KMS-11 (cell line): ENCODE results near the gene STIL.

ENCODE experiments used
- H2AFZ ChIP-seq: fragments of 200-600 bp; sonication (generic); 2 replicates; pipeline ENCODE4 v1.6.1; 2016; ENCODE audit warnings: antibody characterized with exemption, mixed run types, low read depth
- H3K27ac ChIP-seq: fragments of 200-600 bp; sonication (generic); 2 replicates; pipeline ENCODE4 v1.6.1; 2016; ENCODE audit warnings: mild to moderate bottlenecking, mixed run types
- H3K27me3 ChIP-seq: fragments of 200-600 bp; sonication (generic); 2 replicates; pipeline ENCODE4 v1.6.1; 2017; ENCODE audit warnings: mild to moderate bottlenecking, low read depth, mixed run types, moderate library complexity; ENCODE audit not compliant: insufficient read depth
- H3K36me3 ChIP-seq: fragments of 200-600 bp; sonication (generic); 2 replicates; pipeline ENCODE4 v1.6.1; 2017; ENCODE audit warnings: mild to moderate bottlenecking, mixed run types; ENCODE audit not compliant: insufficient read depth
- H3K4me1 ChIP-seq: fragments of 200-600 bp; sonication (generic); 2 replicates; pipeline ENCODE4 v1.6.1; 2016; ENCODE audit warnings: mild to moderate bottlenecking, low read depth, mixed run types; ENCODE audit not compliant: poor library complexity, severe bottlenecking
- H3K4me2 ChIP-seq: fragments of 200-600 bp; sonication (generic); 2 replicates; pipeline ENCODE4 v1.7.0; 2016; ENCODE audit warnings: mild to moderate bottlenecking, mixed run types
- H3K4me3 ChIP-seq: fragments of 200-600 bp; sonication (generic); IDR thresholded peaks from 2 replicates; pipeline ENCODE4 v1.6.1; 2017; ENCODE audit warnings: low read depth, low read length, mixed read lengths; ENCODE audit not compliant: insufficient read depth
- H3K79me2 ChIP-seq: fragments of 200-600 bp; sonication (generic); 2 replicates; pipeline ENCODE4 v1.6.1; 2016; ENCODE audit warnings: low read depth, mixed run types; ENCODE audit not compliant: insufficient read depth
- H3K9ac ChIP-seq: fragments of 200-600 bp; sonication (generic); 2 replicates; pipeline ENCODE4 v1.6.1; 2016; ENCODE audit warnings: mild to moderate bottlenecking, mixed run types
- H4K20me1 ChIP-seq: fragments of 200-600 bp; sonication (generic); 2 replicates; pipeline ENCODE4 v1.6.1; 2016; ENCODE audit warnings: mild to moderate bottlenecking, mixed run types; ENCODE audit not compliant: insufficient read depth
- TF ChIP-seq, protein P1 (sequence below): fragments of 200-600 bp; sonication (generic); conservative IDR thresholded peaks from 2 replicates; pipeline ENCODE4 v1.6.1; 2017; ENCODE audit warnings: low read depth, mild to moderate bottlenecking, antibody characterized with exemption, low read length, moderate library complexity, mixed read lengths

STIL gene

GRCh38 chr1:47317841-47318240, 3.9 kb upstream of the STIL start:
- no peak overlapping the region for H3K27ac ChIP-seq
- H3K4me2 ChIP-seq, result no peak overlapping the region
- H2AFZ ChIP-seq, result no peak overlapping the region
- H3K4me3 ChIP-seq, result no peak overlapping the region
- peaks cover 11% of the 10 kb centered on the region for H3K79me2 ChIP-seq
- H3K4me1 ChIP-seq, result peaks cover 3% of the 10 kb centered on the region
- no peaks in the 10 kb centered on the region for H3K36me3 ChIP-seq
- no peaks in the 10 kb centered on the region for H3K27me3 ChIP-seq
- no peak overlapping the region for H3K9ac ChIP-seq
- no peaks in the 10 kb centered on the region for H4K20me1 ChIP-seq
- TF ChIP-seq, protein P1, sequence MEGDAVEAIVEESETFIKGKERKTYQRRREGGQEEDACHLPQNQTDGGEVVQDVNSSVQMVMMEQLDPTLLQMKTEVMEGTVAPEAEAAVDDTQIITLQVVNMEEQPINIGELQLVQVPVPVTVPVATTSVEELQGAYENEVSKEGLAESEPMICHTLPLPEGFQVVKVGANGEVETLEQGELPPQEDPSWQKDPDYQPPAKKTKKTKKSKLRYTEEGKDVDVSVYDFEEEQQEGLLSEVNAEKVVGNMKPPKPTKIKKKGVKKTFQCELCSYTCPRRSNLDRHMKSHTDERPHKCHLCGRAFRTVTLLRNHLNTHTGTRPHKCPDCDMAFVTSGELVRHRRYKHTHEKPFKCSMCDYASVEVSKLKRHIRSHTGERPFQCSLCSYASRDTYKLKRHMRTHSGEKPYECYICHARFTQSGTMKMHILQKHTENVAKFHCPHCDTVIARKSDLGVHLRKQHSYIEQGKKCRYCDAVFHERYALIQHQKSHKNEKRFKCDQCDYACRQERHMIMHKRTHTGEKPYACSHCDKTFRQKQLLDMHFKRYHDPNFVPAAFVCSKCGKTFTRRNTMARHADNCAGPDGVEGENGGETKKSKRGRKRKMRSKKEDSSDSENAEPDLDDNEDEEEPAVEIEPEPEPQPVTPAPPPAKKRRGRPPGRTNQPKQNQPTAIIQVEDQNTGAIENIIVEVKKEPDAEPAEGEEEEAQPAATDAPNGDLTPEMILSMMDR, result no peak

DNA sequence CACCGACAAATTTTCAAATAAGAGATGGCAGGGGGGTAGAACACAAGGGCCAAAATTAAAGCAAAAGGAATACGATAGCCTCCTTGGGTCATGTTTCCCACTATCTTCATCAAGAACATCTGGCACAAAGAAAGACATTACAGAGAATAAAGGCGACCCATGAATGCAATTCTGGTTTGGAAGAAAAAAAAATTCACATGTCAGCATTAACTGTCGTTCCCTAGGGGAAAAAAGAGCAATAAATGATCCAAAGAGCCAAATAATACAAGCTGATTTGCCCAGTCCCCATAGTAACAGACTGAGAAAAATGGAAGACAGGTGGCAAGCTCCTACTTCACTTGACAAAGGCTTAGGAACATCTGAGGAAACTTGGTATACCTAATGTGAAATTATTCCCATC, 4.5 kb downstream of the STIL start:
- H3K4me1 ChIP-seq, result peaks cover 12% of the 10 kb centered on the region
- no peak overlapping the region for H2AFZ ChIP-seq
- TF ChIP-seq, protein P1, result no peak
- H3K4me2 ChIP-seq, result no peak overlapping the region
- H3K4me3 ChIP-seq, result no peak overlapping the region
- H3K27ac ChIP-seq, result no peak overlapping the region
- H3K9ac ChIP-seq, result no peak overlapping the region
- no peaks in the 10 kb centered on the region for H4K20me1 ChIP-seq
- H3K36me3 ChIP-seq, result peaks cover 4% of the 10 kb centered on the region; the same call in 1 of the 2 replicates
- H3K79me2 ChIP-seq, result peaks cover 55% of the 10 kb centered on the region
- H3K27me3 ChIP-seq, result no peaks in the 10 kb centered on the region

DNA sequence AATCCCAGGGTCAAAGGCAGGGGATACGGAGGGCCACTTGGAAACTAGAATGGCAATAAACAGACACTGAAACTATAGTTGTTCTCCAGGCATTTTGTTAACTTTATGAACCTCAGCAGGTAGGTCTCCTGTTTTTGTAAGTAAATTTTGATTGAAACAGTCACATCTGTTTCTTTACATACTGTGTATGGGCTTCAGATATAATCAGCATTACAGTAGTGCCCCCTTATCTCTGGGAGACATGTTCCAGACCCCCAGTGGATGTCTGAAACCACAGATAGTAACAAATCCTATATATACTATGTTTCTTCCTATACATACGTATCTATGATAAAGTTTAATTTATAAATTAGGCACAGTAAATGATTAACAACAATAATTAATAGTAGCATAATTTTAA, 11.5 kb downstream of the STIL start:
- peaks cover 24% of the 10 kb centered on the region for H3K36me3 ChIP-seq

GRCh38 chr1:47298025-47298699, 15.8 kb downstream of the STIL start:
- Histone ChIP-seq H3K9ac (no peak overlapping the region), H2AFZ (no peak overlapping the region), H3K4me2 (no peak overlapping the region), H3K27me3 (no peaks in the 10 kb centered on the region), H3K27ac (no peak overlapping the region), H3K79me2 (no peaks in the 10 kb centered on the region; the same call in 1 of the 2 replicates), H3K4me1 (peaks cover 5% of the 10 kb centered on the region), H3K4me3 (no peak overlapping the region), H4K20me1 (no peaks in the 10 kb centered on the region; the same call in 1 of the 2 replicates), H3K36me3 (peaks cover 23% of the 10 kb centered on the region)
- TF ChIP-seq, protein P1, result no peak

More for the DNA sequence above, 11.5 kb downstream of the STIL start:
- no peak overlapping the region for H3K9ac ChIP-seq
- H3K4me1 ChIP-seq, result peaks cover 15% of the 10 kb centered on the region
- no peak overlapping the region for H3K27ac ChIP-seq
- no peak overlapping the region for H3K4me3 ChIP-seq
- TF ChIP-seq, protein P1, result no peak
- H3K4me2 ChIP-seq, result no peak overlapping the region
- no peaks in the 10 kb centered on the region; the same call in 1 of the 2 replicates for H3K79me2 ChIP-seq
- H4K20me1 ChIP-seq, result no peaks in the 10 kb centered on the region; the same call in 1 of the 2 replicates
- H2AFZ ChIP-seq, result no peak overlapping the region
- no peaks in the 10 kb centered on the region for H3K27me3 ChIP-seq
